NCI-H2029 (cell line): ENCODE measurements around the gene DRAM2.
"Not testable (repeated sequence)": the region's sequence is repeated elsewhere in the genome, so short reads cannot be mapped to it uniquely, and the experiment has no call there.

ENCODE experiments used
- DNase-seq: peaks from one replicate; lab custom pipeline; 2025; lab: John Stamatoyannopoulos, UW

The DRAM2 gene

DNA sequence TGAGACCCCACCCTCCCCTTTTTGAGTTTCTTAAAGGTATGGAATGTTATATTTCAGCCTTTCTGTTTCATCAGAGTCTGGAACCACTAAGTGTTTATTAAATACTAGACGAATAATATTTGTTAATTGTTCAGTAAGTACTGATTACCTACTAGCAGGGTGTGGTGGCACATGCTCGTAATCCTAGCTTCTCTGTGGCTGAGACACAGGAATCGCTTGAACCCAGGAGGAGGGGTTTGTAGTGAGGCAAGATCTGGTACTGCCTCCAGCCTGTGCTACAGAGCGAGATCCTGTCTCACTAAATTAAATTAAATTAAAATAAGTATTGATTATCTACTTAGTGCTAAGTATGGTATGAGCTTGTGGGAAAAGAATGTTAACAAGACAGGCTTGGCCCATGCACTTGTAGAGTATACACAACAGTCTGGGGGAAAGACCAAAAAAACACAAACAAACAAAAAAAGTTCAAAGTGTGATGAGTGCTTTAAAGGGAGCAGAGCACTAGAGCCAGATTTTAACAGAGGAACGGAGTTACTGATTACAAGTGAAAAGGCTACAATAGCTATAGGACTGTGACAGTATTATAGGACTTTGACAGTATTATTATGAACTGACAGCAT is 2.6 kb upstream of the DRAM2 start:
- no peak for DNase-seq

GRCh38 chr1:111141245-111142220 is 1.6 kb upstream of the DRAM2 start:
- no peak for DNase-seq

- DNase-seq = no peak
Observed at GRCh38 chr1:111140680-111140967, 731 bp upstream of the DRAM2 start.

GRCh38 chr1:111139324-111139955 is 453 bp downstream of the DRAM2 start:
- DNase-seq = peak; percentile 32

- DNase-seq = no peak
Observed at GRCh38 chr1:111133866-111134265, 6.0 kb downstream of the DRAM2 start.

DNA sequence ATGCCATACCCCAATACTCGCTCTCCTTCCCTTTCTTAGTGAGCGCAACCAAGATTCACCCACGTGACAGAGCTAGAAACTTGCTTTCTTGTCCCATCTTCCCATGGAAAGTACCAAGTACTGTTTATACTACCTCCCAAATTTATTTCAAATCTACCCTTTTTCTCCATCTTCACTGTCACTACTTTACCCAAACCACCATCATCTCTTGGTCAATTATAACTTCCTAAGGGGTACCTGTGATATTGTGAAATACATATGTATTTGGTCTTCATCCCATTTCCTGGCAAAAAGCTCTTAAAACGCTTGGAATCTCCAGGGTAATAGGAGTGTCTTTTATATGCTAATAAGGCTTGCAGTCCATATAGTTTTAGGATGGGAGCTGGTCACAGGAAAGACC is 8.2 kb downstream of the DRAM2 start:
- no peak for DNase-seq

- no peak for DNase-seq
Observed at GRCh38 chr1:111129376-111129775, 10.5 kb downstream of the DRAM2 start.

- DNase-seq = no peak
Observed at GRCh38 chr1:111127923-111128643, 11.8 kb downstream of the DRAM2 start.

DNA sequence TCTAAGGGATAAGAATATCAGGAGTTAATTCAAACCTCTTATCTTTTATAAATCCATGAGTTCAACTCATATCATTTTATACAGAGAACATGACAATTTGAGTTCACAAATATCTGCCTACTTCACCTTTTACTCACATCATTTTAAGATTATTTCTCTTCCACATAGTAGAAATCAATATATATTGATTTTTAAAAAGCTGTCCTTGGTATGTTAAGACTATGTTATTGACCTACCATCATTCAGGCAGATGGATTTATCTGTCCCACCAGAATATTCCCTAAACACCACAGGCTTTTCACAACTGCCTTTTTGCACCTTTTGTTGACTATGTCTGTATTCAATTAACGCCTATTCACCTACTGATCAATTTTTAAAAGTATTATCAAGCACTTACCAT is 13.5 kb downstream of the DRAM2 start:
- DNase-seq = no peak

- no peak for DNase-seq
Observed at GRCh38 chr1:111116496-111116895, 23.4 kb downstream of the DRAM2 start.

- DNase-seq = peak; percentile 62
Observed at GRCh38 chr1:111110197-111110899, 29.5 kb downstream of the DRAM2 start.

- no peak for DNase-seq
Observed at GRCh38 chr1:111104981-111105380, 34.9 kb downstream of the DRAM2 start.

GRCh38 chr1:111101854-111102642 is 37.8 kb downstream of the DRAM2 start:
- no peak for DNase-seq

GRCh38 chr1:111099289-111099688 is 40.6 kb downstream of the DRAM2 start:
- DNase-seq = peak; percentile 32

DNA sequence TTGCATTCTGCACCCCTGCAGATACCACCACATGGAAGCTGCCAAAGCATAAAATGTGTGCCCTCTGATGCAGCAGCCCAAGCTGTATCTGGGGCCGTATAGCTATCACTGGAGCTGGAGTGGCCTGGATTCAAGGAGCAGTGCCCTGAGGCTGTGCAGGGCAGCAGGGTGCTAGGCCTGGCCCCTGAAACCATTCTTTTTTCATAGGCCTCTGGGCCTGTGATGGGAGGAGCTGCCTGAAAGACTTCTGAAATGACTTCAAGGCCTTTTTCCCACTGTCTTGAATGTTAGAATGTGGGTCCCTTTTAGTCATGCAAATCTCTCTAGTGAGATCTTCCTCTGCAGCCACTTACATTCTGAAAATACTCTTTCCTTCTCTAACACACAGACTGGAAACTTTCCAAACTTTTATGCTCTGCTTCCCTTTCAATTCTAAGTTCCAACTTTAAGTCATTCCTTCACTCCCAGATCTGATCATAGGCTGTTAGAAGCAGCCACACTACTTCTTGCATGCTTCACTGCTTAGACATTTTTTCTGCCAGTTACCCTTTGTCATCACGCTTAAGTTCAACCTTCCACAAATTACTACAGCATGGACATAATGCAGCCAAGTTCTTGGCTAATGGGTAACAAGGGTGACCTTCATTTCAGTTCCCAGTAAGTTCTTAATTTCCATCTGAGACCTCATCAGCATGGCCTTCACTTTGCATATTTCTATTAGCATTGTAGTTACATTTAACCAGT is 42.4 kb downstream of the DRAM2 start:
- DNase-seq = no peak

GRCh38 chr1:111095421-111095820 is 44.5 kb downstream of the DRAM2 start:
- not testable (repeated sequence) for DNase-seq

GRCh38 chr1:111089638-111090037 is 50.3 kb downstream of the DRAM2 start:
- DNase-seq = no peak

DNA sequence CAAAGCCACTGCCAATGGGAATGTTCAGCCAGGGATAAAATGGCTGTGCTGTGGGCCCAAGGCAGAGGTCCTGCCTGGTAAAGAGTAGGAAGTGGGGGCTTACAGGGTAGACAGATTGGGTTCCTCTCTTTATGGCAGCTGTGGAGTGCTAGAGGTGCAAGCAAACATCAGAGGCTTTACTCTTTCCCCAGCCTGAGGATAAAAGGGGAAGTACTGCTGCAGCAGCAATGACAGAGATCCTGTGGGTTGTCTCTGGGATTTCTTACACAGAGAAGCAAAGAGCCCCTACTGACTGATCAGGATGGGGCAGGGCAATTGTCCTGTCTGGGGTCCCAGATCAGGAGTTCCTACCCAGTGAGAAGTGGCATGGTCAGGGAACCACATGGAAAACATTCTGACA is 54.2 kb downstream of the DRAM2 start:
- DNase-seq = no peak

DNA sequence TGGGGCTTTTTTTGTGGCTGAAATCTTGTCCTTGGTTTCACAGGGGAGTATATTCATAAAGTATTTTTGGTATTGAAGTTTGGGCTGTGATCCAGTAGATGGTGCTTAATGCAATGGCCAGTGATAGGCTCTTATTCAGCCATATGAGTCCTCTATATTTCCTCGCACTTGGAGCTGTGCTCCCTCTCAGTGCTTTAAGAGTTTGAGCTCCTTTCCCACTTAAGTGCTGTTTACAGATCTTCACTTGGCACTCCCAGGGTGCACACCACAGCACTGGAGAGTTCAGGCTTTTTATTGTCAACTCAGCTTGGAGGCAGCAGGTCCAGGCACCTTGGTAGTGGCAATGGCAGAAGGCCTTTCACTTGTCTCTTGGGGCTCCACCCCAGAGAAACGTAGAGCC is 54.9 kb downstream of the DRAM2 start:
- no peak for DNase-seq
